Breast epithelium (tissue), 4 donors: ENCODE results near the gene IFT81. TPM values are rescaled to one million over a fixed set of nuclear protein-coding genes. Genes with fewer than 3 reads are reported as not detected.

ENCODE experiments used
- DNase-seq, 2 donors: peaks; one replicate each; pipeline ENCODE4 v3.0.0-alpha.2; 2019; ENCODE audit warnings: low spot score in 2 of 2
- H3K27ac ChIP-seq, 2 donors: fragments of 200-600 bp; sonication (generic) in 1 of 2; one replicate each; pipeline ENCODE4 v1.5.1; 2016 to 2019; ENCODE audit warnings: mild to moderate bottlenecking in 1 of 2
- H3K27me3 ChIP-seq, 2 donors: fragments of 200-600 bp; sonication (generic) in 1 of 2; one replicate each; pipeline versions ENCODE4 v1.5.1 to v1.6.0; 2017 to 2019; ENCODE audit warnings: control low read depth in 1 of 2, mild to moderate bottlenecking in 1 of 2
- H3K36me3 ChIP-seq: fragments of 200-600 bp; one replicate; pipeline ENCODE4 v1.5.1; 2019
- H3K4me1 ChIP-seq, 2 donors: fragments of 200-600 bp; sonication (generic); one replicate each; pipeline ENCODE4 v1.5.1; 2016 to 2019; ENCODE audit warnings: control low read depth in 1 of 2
- H3K4me3 ChIP-seq, 3 donors: fragments of 200-600 bp; sonication (generic); 1 replicate in 2 of 3; 2 replicates in 1 of 3; pipeline ENCODE4 v1.5.1; 2016 to 2019; ENCODE audit warnings: mild to moderate bottlenecking in 3 of 3, moderate library complexity in 2 of 3
- H3K9me3 ChIP-seq, 2 donors: fragments of 200-600 bp; sonication (generic) in 1 of 2; one replicate each; pipeline ENCODE4 v1.5.1; 2016 to 2019; ENCODE audit warnings: control low read depth in 1 of 2
- CTCF ChIP-seq, 3 donors: fragments of 450-650 bp; IDR thresholded peaks; one replicate each; pipeline ENCODE4 v1.5.1; 2016 to 2017; ENCODE audit warnings: antibody characterized with exemption in 3 of 3, mild to moderate bottlenecking in 3 of 3, moderate library complexity in 3 of 3
- POLR2A ChIP-seq: fragments of 450-650 bp; IDR thresholded peaks from one replicate; pipeline ENCODE4 v1.6.1; 2016; ENCODE audit warnings: antibody characterized with exemption, mild to moderate bottlenecking, moderate library complexity
- POLR2AphosphoS5 ChIP-seq, 3 donors: sonication (generic); formaldehyde crosslinking; IDR thresholded peaks; one replicate each; pipeline ENCODE4 v1.6.1; 2017; ENCODE audit warnings: antibody characterized with exemption in 3 of 3
- intact Hi-C: fragments of 100-400 bp; cut with DNase I; formaldehyde crosslinking; loops from one replicate; pipeline ENCODE4 v1.15.1; 2023; ENCODE audit warnings: low total_unique reads
- total RNA-seq, 3 donors: library from RNA; depleted of rRNA; stranded (reverse); fragments of >200 nt; gene quantifications; one replicate each; pipeline ENCODE4 v1.1.0, GENCODE V29; 2016

Gene IFT81
- total RNA-seq, 3 donors from 2014 or later, result 9.4 to 27.1 (median 19.0) TPM

GRCh38 chr12:110193196-110193595 is 69.0 kb downstream of the IFT81 start:
- no peak for TF ChIP-seq POLR2AphosphoS5 (IDR thresholded peaks at IDR 0.05)
- no peak for TF ChIP-seq CTCF (IDR thresholded peaks at IDR 0.05)
- Histone ChIP-seq H3K27ac (no peak overlapping the region), H3K36me3 (no peaks in the 10 kb centered on the region), H3K4me1 (no peaks in the 10 kb centered on the region), H3K4me3 (no peak overlapping the region), H3K27me3 (no peaks in the 10 kb centered on the region), H3K9me3 (no peaks in the 10 kb centered on the region)
- DNase-seq, result no peak
- intact Hi-C loops, result no loop called here

GRCh38 chr12:110197003-110197402 is 72.8 kb downstream of the IFT81 start:
- H3K27ac ChIP-seq, result no peak overlapping the region
- intact Hi-C loops, result no loop called here
- H3K9me3 ChIP-seq, result no peaks in the 10 kb centered on the region
- TF ChIP-seq POLR2A (no peak), CTCF (IDR thresholded peaks at IDR 0.05) (no peak), POLR2AphosphoS5 (IDR thresholded peaks at IDR 0.05) (no peak)
- no peaks in the 10 kb centered on the region for H3K36me3 ChIP-seq
- no peak overlapping the region for H3K4me3 ChIP-seq
- no peak for DNase-seq
- H3K27me3 ChIP-seq, result no peaks in the 10 kb centered on the region
- H3K4me1 ChIP-seq, result no peaks in the 10 kb centered on the region

GRCh38 chr12:110198386-110198785 is 74.2 kb downstream of the IFT81 start:
- intact Hi-C loops, result no loop called here
- no peak overlapping the region for H3K27ac ChIP-seq
- H3K9me3 ChIP-seq, result no peaks in the 10 kb centered on the region
- no peaks in the 10 kb centered on the region for H3K4me1 ChIP-seq
- TF ChIP-seq POLR2A (no peak), CTCF (IDR thresholded peaks at IDR 0.05) (no peak)
- no peaks in the 10 kb centered on the region for H3K27me3 ChIP-seq
- H3K36me3 ChIP-seq, result no peaks in the 10 kb centered on the region
- no peak for DNase-seq
- no peak overlapping the region for H3K4me3 ChIP-seq

- Histone ChIP-seq H3K4me3 (no peak overlapping the region), H3K27me3 (no peaks in the 10 kb centered on the region), H3K9me3 (no peaks in the 10 kb centered on the region), H3K4me1 (peaks cover 0 to 6% of the 10 kb centered on the region in 2 donors), H3K36me3 (peaks cover 6% of the 10 kb centered on the region), H3K27ac (no peak overlapping the region)
- TF ChIP-seq POLR2AphosphoS5 (IDR thresholded peaks at IDR 0.05) (no peak), CTCF (IDR thresholded peaks at IDR 0.05) (no peak), POLR2A (no peak)
- intact Hi-C loops, result no loop called here
- no peak for DNase-seq
These were observed 75.4 kb downstream of the IFT81 start for GRCh38 chr12:110199339-110200123.

- H3K4me1 ChIP-seq, result peaks cover 0 to 6% of the 10 kb centered on the region in 2 donors
- TF ChIP-seq POLR2AphosphoS5 (IDR thresholded peaks at IDR 0.05) (no peak), POLR2A (no peak), CTCF (IDR thresholded peaks at IDR 0.05) (no peak)
- intact Hi-C loops, result no loop called here
- H3K36me3 ChIP-seq, result peaks cover 7% of the 10 kb centered on the region
- H3K4me3 ChIP-seq, result no peak overlapping the region
- no peak overlapping the region for H3K27ac ChIP-seq
- no peak for DNase-seq
- no peaks in the 10 kb centered on the region for H3K9me3 ChIP-seq
- H3K27me3 ChIP-seq, result no peaks in the 10 kb centered on the region
These were observed 75.9 kb downstream of the IFT81 start for GRCh38 chr12:110200124-110200417.
